ENCODE results near the gene LIN7A.

LIN7A gene

GRCh38 chr12:80937391-80938238 lies at the start of gene LIN7A:
TSS of gene LIN7A (minus strand) at chr12:80937934. CDS start at chr12:80937722, 212 bp downstream.
- DNase-seq, result no peak

- DNase-seq, result no peak
Measured at GRCh38 chr12:80986224-80986623, 48.5 kb upstream of the LIN7A start.

- DNase-seq, result no peak
Measured at GRCh38 chr12:80979816-80980215, 42.1 kb upstream of the LIN7A start.

- no peak for DNase-seq
Measured at GRCh38 chr12:80979251-80979650, 41.5 kb upstream of the LIN7A start.

GRCh38 chr12:80977346-80977745 lies 39.6 kb upstream of the LIN7A start:
- no peak for DNase-seq

GRCh38 chr12:80968326-80968725 lies 30.6 kb upstream of the LIN7A start:
- no peak for DNase-seq

GRCh38 chr12:80967565-80967964 lies 29.8 kb upstream of the LIN7A start:
- no peak for DNase-seq

- no peak for DNase-seq
Measured at GRCh38 chr12:80966001-80966400, 28.3 kb upstream of the LIN7A start.

- DNase-seq, result no peak
Measured at GRCh38 chr12:80958162-80958561, 20.4 kb upstream of the LIN7A start.

GRCh38 chr12:80954857-80955520 lies 17.3 kb upstream of the LIN7A start:
- no peak for DNase-seq

- no peak for DNase-seq
Measured at GRCh38 chr12:80952443-80952842, 14.7 kb upstream of the LIN7A start.

- DNase-seq, result no peak
Measured at GRCh38 chr12:80946591-80946990, 8.9 kb upstream of the LIN7A start.

GRCh38 chr12:80943338-80943737 lies 5.6 kb upstream of the LIN7A start:
- no peak for DNase-seq

- DNase-seq, result no peak
Measured at GRCh38 chr12:80941916-80942315, 4.2 kb upstream of the LIN7A start.

GRCh38 chr12:80939231-80939950 lies 1.7 kb upstream of the LIN7A start:
- DNase-seq, result no peak

- no peak for DNase-seq
Measured at GRCh38 chr12:80938397-80938796, 663 bp upstream of the LIN7A start.

- DNase-seq, result peak; percentile 17
Measured at GRCh38 chr12:80936642-80937390, 918 bp downstream of the LIN7A start.

GRCh38 chr12:80936353-80936641 lies 1.4 kb downstream of the LIN7A start:
- no peak for DNase-seq

- no peak for DNase-seq
Measured at GRCh38 chr12:80935111-80935510, 2.6 kb downstream of the LIN7A start.

GRCh38 chr12:80925983-80926382 lies 11.8 kb downstream of the LIN7A start:
- no peak for DNase-seq

GRCh38 chr12:80925237-80925636 lies 12.5 kb downstream of the LIN7A start:
- no peak for DNase-seq

GRCh38 chr12:80924437-80924836 lies 13.3 kb downstream of the LIN7A start:
- no peak for DNase-seq

- no peak for DNase-seq
Measured at GRCh38 chr12:80920006-80920405, 17.7 kb downstream of the LIN7A start.

All from NCI-H226 (cell line).